NCI-H446 treated with DMSO at 0.1 percent for 48 hours (cell line): Measurements from ENCODE around the gene EMILIN2.

Experiments used
- DNase-seq: peaks from one replicate; lab custom pipeline; 2025; lab: John Stamatoyannopoulos, UW

The EMILIN2 gene

DNA sequence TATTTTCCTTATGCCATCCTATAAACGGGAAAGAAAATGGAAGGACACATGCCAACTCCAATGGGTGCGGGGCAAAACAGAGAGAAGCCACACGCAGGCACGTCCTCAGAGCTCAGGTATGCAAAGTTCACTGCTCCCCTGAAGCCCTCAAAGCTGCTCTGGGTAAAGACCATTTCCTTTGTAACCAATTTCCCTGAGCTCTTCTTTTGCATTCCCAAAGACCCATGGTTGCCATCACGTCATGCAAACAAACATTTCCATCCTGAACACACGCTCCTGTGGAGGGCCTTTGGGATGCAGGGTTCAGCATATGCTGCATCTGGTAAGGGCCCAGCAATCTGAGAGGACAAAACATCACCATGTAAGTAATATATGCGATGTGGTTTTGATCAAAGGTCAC is 69.4 kb downstream of the EMILIN2 start:
- no peak for DNase-seq

GRCh38 chr18:2917259-2918047 is 70.6 kb downstream of the EMILIN2 start:
- no peak for DNase-seq

- no peak for DNase-seq
Observed at GRCh38 chr18:2918761-2919550, 72.2 kb downstream of the EMILIN2 start.

DNA sequence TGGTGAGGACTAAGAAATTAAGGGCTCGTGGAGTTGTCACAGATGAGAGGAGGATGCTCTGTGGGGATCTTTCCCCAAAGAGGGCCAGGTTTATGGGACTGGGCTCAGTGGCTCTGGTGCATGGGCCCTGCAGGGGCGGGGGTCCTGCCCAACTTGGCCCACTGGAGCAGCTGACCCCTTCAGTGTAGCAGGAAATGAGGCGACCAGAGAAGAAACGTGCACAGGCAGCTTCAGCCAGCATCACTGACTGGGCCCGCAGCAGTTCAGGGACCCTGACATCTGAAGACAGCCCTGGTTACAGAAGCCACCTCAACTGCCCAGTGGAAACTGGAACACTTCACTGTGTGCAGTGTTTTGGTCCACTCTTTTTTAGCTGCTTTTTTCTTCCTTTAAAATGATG is 72.8 kb downstream of the EMILIN2 start:
- DNase-seq: no peak

DNA sequence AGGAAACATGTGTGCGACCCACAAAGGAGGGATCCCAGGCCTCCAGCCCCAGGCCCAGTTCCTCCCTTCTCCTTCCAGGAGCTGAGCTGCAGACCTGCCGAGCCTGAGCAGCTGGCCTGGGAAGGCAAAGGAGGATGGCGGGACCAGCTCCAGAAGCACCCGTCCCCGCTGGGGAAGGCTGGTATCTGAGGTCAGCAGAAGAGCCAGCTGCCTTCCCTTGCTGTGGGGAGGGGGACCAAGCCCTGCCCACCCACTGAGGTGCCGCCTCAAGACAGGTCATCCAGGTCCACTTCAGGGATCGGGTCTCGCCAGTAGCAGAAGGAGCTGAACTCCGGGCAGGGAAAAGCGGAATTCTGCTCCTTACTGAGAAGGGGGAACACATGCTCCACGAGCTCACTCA is 73.2 kb downstream of the EMILIN2 start:
- DNase-seq: no peak

DNA sequence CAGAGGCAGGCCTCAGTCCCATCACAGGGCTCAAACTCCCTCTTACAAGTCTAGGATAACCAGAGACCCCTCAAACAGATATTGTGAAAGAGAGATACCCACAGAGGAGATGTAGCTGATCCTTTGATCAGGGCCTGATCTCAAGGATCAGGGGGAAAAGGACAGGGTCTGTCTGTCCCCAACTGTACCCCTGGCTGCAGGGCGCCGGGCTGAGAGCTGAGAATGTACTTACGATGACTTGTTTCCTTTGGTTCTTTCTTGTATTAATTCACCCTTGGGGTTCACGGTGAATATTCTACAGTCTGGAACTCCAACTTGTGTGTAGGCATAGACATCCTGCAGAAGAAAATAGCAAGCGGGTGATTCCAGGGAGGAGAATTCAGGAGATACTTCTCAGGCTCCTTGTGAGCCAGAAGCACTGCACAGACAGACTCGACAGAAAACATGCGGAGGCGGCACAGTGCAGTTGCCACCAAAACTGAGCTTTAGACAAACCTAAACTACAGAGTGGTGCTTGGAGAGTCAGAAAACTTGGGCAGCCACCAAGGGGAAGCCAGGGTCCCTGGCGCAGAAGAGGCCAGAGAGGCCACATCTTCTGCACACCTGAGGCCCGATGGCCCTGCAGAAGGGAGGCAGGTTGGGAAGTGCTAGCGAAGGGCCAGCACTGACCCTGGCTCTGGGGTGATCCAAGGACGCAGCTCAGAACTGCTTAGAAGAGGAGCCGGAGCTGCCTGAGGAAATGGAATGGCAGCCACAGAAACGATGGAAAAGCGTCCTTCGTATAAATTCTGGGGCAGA is 73.9 kb downstream of the EMILIN2 start:
- DNase-seq: no peak

GRCh38 chr18:2921778-2922177 is 75.0 kb downstream of the EMILIN2 start:
- no peak for DNase-seq

DNA sequence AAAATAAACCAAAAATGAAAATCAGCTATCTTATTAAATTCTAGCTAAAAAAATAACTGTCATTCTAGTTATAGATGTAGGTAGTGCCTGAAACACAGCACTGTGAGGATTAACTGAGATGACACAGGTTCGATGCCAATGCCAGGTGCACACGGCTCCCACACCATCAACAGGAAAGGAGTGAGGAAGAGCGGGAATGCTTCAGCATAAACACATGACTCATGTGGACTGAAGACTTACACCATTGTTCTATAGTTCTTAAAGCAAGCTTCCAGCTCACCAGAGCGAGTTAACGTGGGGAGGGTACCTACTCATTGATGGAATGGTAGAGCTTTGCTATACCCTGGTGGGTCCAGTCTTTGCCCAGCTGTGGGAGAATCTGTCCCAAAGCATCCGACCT is 76.7 kb downstream of the EMILIN2 start:
- DNase-seq: no peak

GRCh38 chr18:2924920-2925319 is 78.1 kb downstream of the EMILIN2 start:
- DNase-seq: no peak

GRCh38 chr18:2926528-2926927 is 79.7 kb downstream of the EMILIN2 start:
- DNase-seq: no peak

DNA sequence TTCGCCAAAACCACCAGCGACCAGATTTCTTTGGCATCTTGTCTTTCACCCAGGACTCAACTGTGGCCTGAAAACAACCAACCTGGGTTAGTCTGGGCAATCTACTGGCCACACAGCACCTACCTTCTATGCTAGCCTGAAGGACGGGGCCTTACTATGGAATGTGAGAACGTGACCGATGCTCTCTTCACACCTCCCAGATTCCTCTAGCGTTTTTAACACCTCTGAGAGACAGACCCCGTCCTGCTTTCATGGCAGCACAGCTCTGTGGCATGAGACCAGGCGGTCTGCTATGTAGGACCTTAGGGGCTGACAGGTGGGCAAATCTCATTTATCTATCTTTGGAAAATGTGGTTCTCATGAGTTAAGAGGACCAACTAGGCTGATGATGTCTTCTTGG is 80.9 kb downstream of the EMILIN2 start:
- DNase-seq: no peak

GRCh38 chr18:2932247-2933181 is 85.7 kb downstream of the EMILIN2 start:
- no peak for DNase-seq

DNA sequence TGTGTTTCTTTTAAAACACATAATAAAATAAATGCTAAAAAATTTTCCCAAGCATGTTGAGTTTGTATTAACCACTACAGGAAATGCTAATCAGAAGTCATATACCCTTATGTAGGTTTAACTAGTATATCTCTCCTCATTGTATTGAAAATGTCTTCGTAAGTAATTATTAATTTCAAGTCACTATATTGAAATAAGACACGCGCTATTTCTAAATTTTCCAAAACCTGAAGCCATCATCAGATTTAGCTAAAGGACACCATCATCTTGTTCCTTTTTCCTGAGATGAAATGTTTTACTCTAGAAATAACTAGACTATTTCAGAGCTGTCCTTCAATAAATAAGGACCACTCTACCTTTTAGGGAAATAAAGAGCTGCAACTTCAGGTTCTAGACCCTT is 87.2 kb downstream of the EMILIN2 start:
- no peak for DNase-seq

- no peak for DNase-seq
Observed at GRCh38 chr18:2935438-2936192, 88.8 kb downstream of the EMILIN2 start.

GRCh38 chr18:2939317-2939716 is 92.5 kb downstream of the EMILIN2 start:
- DNase-seq: no peak

- no peak for DNase-seq
Observed at GRCh38 chr18:2948038-2948437, 101.2 kb downstream of the EMILIN2 start.

- DNase-seq: no peak
Observed at GRCh38 chr18:2952605-2953004, 105.8 kb downstream of the EMILIN2 start.

DNA sequence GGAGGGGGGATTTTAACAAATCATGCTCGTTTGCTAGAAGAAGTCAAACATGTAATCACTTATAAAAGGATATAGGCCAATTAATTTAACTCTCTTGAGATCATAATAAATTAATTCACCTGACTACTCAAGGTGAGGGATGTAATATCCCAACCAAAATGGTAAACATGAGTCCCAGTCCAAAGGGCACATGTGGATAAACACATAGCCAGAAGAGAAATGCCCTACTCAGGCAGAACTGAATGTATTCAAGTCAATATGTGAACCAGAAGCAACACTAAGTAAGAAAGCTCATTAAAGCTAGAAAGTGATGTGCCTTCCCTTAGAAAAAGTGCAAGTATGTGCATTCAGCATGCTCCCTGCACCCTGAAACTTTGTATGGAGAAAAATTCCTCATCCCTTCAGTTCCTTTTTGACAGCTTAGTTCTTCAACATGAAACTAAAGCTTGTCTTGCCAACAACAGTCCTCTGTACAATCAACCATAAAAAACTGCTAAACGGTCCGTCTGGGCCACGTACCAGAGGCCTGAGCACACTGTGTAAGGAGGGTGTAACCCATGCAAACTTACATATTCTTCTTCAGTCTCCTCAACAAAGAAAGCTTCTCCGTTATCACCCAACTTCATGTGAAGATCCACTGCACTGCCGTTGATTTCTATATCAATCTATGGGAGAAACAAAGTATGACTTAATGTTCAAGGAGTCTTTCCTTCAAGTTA is 107.3 kb downstream of the EMILIN2 start:
- DNase-seq: no peak

DNA sequence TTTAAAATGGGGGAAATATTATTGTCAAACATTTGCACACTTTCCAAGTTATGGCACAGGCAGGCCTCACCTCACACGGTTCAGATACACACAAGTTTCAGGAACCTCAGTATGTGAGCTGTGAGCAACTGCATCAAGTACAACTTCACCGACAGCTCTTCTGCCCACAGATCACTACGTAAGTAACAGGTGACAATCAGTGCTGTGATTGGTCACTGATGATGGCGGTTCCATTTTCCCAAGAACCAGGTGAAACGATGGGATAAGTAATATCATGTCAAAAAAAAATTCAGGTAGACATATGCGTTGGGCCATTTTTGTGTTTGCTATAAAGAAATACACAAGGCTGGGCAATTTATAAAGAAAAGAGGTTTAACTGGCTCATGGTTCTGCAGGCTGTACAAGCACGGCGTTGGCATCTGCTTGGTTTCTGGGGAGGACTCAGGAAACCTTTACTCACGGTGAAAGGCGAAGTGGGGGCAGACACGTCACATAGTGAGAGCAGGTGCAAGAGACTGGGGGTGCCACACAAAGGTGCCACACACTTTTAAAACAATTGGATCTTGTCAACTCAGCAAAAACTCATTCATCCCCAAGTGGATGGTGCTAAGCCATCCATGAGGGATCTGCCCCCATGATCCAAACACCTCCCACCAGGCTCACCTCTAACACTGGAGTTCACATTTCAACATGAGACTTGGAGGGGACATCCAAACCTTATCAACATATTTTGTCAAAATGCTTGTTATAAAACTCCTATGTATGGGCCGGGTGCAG is 108.3 kb downstream of the EMILIN2 start:
- DNase-seq: no peak
